Measurements from ENCODE around the gene SSTR3.
"Not testable (repeated sequence)": the region's sequence is repeated elsewhere in the genome, so short reads cannot be mapped to it uniquely, and the experiment has no call there.

Gene SSTR3

DNA sequence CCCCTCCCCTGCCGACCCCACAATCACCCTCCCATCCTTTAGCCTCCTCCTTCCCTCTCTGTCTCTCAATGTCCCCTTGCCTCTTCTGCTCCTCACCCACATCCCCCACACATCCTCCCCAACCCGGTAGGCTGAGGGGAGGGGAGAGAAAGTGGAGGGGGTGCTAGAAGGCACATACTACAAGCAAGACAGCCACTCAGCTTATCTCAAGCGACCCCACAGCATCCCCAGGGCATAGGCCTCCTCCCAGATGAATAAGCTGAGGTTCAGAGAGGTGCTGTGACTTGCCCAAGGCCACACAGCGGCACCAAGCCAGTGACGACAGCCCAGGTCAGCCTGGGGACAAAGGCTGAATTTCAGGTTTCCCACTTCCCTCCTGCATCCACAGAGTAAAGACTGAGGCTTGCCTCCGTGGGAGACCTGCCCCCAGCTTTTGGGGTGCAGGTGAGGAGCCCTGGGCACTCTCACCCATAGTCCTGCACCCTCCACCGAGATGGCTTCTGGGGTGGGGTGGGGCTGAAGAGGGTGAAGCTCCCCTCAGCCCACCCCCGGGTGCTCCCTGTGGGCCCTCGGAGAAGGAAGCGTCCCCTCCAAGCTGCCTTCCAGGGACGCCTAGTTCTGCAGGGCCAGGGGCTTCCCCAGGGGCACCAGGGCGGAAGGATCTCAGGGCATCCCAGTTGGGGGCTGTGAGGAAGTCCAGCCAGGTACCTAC, 31.3 kb upstream of the SSTR3 start:
- no peak for DNase-seq (ENCODE audit: low read depth in 2 of 2, low spot score in 1 of 2)

DNA sequence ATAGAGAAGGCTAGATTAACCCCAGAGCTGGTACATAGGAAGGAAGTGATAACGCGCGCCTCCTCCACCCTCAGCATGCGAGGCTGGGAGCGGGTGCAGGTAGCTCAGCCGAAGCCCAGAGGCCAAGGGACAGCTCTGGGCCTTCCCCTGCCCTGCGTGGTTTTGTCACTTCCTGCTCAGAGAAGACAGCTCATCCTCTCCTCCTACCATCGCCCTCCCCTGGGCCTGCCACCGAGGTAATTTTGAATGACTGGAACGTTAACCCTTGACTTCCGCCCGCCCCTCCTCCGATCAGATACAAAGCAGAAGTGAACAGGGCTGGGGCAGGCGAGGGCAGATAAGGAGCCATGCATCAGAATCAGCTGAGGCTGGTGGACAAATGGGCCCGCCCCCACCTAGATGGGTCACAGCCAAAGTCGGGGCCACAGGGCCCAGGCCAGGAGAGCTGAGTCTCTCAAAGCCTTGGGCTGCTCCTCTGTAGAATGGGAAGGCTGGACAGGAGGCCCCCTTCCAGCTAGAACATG, 30.2 kb upstream of the SSTR3 start:
- peak; percentile 78 to 90 for DNase-seq (ENCODE audit: low read depth in 2 of 2, low spot score in 1 of 2)

DNA sequence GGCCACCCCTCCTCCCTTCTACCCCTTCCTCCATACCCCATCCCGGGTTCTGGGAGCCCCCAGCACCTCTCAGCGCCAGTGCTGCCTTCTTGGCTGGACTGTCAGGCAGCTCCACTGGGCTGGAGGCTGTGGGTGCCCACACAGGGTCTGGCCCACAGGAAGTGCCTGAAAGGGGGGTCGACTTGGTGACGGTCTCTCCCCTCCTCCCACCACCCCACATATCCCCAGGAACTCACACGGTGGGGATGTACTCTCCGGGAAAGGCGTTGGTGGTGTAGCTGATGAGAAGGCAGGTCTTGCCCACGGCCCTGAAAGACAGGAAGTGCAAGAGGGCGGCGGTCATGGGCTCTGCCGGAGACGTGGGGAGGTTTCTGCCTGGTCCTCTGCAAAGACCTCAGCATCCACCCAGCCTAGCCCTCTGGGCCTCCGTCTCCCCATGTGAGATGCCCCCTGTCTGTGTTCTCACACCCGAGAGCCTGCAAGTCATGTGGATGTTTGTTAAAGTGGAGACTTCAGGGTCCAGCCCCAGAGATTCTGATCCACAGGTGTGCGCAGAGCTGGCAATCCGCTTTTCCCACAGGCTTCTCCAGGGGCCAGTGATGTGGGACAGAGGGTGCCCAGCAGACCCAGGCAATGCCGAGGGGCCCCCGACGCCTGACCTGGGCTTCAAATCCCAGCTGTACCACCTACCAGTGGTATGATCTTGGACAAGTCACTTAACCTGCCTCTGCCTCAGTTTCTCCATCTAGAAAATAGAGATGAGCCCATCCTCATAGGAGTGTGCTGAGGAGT, 29.3 kb upstream of the SSTR3 start:
- no peak for DNase-seq (ENCODE audit: low read depth in 2 of 2, low spot score in 1 of 2)

DNA sequence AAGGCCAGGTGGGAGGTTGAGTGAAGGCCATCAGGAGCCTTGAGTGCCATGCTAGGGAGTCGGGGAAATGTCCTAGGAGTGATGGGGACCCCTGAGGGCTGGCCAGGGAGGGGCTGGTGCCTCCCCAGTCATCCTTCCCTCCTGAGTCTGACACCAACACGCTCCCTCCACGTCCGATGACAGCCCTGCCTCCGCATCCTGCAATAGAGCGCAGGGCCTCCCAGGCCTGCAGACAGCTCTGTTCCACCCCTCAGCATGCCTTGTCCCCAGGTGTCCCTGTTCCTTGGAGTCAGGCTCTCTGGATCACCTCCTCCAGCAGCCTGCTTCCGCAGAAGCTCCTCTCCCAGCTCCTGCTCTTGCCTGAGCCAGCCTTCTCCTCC, 28.7 kb upstream of the SSTR3 start:
- no peak for DNase-seq (ENCODE audit: low read depth in 2 of 2, low spot score in 1 of 2)

DNA sequence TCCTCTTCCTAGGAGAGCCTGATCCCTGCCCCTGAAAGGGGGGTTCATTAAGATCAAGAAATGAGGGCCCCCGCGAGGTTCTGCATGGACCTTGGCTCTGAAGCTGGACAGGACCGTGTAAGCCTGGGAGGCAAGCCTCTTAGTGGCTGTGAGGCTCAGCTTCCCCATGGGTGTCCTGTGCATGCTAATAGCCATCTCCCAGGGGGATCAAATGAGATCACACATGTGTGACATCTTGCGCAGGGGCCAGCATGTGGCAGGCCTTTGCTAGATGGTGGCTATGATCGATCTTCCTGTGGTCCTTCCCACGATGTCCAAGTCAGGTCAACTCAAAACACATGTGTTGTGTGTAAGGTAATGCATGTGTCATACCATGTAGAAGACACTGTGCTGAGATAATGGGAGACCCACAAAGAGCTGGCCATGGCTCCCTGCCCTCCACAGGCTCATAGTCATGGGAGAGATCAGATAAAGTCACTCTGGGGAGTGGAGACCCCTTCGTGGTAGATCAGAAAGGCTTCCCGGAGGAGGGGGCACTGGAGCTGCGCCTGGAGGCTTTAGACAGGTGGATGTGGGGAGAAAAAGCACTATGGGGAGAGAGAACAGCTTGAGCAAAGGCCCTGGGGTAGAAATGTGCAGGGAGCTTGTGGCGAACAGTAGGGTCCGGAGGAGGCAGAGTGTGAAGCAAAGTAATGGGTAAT, 28.1 kb upstream of the SSTR3 start:
- DNase-seq (ENCODE audit: low read depth in 2 of 2, low spot score in 1 of 2) = no peak

DNA sequence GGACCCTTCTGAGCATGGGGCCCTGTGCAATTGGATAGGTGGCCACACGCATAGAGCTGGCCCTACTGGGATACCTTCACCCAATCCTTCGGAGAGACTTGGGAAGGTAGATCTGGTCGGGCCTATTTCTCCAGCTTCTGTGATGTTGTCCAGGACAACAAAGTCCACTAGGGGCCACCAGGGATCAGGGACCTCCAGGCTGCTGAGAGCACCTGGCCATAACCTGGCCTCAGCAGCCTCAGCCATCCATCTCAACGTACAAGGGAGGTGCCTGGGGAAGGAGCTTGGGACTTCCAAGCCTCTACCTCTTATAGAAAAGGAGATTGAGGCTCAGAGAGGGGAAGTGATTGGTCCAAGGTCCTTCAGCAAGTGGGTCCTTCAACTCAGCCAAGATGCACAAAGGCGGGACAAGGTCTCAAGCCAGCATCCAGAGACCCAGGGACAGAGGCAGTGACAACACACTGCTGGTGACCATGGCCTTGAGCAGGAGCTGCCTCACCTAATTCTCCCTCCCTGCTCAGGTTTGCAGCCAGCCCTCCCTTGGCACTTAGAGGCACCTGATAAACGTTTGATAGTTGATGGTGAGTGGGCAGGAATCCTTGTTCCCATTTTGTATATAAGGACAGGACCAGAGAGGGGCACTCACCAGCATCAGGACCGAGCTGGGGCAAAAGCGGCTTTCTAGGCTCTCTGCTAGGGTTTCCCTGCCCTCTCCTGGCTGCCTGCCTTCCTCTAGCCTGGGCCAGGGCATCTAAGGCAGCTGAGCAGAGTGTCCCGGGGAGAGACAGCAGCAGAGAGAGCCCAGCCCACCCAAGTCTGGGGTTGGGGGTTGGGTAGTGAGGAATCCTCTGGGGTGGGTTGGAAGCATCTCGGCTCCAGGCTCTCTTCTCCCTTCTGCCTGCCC, 27.3 kb upstream of the SSTR3 start:
- no peak for DNase-seq (ENCODE audit: low read depth in 2 of 2, low spot score in 1 of 2)

DNA sequence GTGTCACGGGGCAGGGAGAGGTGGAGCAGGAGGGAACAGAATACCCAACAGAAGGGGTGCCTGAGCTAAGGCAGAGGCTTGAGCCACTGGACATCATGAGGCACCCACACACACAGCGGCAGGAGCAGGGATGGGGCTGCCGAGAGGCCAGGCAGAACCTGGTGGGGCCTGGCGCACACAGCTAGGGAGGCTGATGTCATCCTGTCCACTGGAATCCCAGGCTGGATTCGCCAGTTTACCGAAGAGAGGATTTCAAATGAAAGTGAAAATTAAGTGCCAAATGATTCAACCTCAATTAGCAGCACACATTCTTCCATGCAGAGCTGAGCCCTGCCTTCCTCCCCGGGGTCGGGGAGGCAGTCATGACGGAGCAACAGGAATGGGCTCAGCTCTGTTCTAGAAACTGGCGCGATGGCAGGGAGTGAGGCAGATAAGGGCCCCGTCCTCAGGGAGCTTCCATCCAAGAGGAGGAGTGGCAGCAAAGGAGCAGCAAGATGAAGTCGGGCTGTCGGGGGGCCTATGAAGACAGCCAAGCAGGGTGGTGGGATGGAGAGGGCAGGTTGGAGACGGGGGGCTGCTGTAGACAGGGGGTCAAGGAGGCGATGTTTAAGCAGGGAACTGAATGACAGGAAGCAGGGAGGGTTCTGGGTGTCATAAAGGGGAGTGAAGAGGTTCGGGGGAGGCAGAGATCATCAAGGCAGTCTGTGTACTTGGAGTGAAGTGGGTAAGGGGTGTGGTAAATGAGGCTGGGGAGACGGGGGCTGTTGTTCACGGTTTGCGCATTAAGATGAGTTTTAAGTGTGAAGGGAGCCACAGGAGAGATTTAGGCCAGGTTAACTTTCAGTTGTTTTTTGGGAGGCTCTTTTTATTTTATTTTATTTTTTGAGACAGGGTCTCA, 25.3 kb upstream of the SSTR3 start:
- DNase-seq (ENCODE audit: low read depth in 2 of 2, low spot score in 1 of 2) = no peak

DNA sequence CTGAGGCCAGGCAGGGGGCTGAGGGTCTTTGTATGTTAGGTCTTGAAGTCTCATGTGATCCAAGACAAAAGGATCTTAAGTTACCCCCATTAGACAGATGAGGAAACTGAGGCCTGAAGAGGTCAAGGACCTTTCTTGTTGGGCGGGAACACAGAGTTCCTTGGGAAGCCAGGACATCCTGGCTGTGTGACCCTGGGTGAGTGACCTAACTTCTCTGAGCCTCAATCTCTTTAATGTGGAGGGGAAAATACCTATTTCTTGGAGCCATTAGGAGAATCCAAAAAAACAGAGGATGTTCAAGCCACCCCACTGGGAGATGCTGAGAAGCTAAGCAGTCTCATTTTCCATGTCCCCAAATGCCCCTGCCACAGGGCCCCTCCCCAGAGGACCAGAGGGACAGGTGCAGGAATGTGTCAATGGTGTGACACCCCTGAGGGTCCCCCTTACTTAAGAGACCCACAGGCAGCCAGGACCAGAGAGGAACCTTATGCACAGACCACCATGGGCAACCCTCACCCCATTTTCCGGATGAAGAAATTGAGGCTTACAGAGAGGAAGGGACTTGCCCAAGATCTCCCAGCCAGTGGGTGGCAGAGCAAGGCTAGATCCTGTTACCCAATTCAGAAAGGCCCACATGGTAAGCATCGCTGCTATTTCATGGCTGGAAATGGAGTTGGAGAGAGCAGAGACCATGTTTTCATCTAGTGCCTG, 23.8 kb upstream of the SSTR3 start:
- DNase-seq (ENCODE audit: low read depth in 2 of 2, low spot score in 1 of 2) = no peak

DNA sequence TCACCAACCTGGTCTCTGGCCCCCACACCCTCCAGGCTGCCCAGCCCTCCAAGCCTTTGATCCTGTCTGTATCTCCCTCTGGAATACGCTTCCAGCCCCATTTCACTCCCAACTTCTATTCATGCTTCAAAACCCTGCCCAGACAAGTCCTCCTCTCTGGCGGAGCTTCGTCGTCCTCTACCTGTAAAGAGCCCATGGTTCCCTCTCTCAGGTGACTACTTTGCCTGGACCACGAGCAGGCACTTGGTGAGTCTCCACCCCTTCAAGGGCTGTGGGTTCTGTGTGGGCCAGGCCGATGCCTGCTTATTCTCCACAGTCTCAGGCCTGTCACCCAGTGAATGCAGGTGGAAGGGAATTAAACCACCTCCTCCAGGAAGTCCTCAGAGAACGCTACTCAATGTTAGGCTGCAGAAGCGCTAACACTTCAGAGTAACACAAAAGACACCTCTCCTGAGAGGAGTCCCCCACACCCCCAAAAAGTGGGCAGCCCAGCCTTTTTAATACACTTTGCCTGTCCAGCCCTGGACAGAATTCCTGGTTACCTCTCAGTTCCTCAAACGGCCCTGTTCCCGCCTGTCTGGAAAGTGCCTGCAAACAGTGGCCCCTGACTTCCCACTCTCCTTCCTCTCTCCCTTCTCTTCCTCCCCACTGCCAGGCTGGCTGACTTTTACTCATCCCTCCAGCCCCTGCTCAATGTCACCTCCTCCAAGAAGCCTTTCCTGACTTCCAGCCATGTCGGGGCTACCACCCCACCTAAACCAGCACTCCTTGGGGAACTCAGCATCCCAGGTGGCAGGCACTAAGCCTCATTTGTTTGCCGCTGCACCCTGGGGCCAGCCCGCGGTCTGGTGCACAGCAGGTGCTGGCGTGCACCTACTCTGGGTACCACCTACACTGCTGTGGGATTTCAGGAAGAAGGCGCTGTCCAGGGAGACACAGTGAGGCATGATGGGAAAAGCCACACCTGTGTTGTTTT, 22.7 kb upstream of the SSTR3 start:
- no peak for DNase-seq (ENCODE audit: low read depth in 2 of 2, low spot score in 1 of 2)

DNA sequence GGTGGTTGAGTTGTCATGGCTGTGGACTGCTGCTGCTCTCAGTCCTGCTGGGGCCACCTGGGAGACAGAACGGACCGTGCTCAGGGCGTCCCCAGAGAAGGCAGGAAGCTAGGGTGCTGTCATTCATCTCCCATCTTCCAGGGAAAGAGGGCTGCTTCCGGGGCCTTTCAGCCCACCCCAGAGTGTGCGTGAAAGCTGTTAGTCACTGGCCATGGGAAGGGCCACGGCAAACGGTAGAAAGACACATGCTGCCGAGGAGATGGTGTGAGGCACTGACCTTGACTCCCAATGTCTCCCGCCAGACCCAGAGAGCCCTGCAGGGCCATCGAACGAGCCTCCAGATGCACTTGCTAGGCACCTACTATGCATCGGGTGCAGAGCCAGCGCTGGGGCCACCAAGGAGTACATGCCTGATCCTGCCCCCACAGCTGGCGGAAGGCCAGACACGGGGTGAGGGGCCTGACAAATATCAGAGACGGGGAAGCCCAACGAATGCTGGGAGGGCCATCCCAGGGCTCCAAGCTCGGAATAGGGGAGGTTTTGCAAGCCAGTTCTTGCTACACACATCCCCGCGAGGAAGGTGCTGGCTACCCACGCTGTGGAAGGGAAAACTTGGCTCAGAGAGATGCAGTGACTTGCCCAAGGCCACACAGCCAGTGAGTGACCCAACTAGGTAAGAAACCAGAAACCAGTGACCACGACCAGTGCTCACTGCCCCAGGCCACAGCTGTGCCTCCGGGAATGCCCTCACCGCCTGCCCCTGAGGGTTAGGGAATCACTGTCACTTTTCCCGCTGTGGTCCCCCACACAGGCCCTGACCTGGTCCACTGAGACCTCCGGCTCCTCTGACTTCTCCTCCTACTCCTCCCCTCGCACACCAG, 21.7 kb upstream of the SSTR3 start:
- no peak for DNase-seq (ENCODE audit: low read depth in 2 of 2, low spot score in 1 of 2)

DNA sequence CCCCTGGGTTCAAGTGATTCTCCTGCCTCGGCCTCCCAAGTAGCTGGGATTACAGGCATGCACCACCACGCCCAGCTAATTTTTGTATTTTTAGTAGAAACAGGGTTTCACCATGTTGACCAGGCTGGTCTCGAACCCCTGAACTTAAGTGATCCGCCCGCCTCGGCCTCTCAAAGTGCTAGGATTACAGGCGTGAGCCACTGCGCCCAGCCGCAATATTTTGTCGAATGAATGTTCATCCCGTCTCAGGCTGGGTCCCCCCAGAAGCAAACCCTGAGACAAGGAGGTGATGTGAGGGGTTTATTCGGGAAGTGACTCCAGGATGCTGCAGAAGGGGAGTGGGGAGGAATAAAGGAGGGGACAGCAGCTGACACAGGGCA, 21.1 kb upstream of the SSTR3 start:
- DNase-seq (ENCODE audit: low read depth in 2 of 2, low spot score in 1 of 2) = not testable (repeated sequence)

DNA sequence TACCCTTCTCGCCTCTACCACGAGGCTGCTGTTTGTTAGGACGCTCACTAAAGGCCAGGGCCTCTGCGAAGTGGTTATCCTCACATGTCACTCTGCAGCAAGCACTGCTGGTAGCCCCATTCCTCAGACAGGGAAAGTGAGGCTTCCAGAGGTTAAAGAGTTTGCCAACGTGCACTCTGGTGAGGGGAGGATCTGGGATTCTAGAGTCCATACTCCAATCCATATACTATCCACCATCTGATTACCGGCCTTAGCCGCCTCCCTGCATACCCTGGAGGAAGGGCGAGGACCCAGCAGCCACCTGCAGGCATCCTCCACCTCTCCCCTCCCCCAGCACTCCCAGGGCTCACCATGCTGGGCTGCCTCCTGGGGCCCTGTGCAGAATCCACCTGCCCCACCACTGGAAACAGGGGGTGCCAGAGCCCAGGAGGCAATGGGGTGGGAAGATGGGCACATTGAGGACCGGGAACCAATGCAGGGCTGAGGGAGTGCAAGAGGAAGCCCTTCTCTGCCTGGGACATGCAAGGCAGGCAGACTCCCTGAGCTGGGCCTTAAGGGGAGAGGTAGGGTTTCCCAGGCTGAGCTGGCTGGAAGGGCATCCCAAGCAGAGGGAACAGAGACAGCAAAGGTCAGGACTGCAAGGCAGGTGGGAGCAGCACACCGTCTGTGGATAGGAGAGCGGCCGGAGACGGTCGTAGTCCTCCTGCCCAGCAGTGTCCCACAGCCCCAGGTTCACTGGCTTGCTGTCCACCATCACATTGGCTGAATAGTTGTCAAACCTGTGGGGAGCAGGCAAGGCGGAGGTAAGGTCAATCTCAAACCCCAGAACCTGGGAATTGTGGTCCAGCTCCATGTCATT, 20.1 kb upstream of the SSTR3 start:
- no peak for DNase-seq (ENCODE audit: low read depth in 2 of 2, low spot score in 1 of 2)

DNA sequence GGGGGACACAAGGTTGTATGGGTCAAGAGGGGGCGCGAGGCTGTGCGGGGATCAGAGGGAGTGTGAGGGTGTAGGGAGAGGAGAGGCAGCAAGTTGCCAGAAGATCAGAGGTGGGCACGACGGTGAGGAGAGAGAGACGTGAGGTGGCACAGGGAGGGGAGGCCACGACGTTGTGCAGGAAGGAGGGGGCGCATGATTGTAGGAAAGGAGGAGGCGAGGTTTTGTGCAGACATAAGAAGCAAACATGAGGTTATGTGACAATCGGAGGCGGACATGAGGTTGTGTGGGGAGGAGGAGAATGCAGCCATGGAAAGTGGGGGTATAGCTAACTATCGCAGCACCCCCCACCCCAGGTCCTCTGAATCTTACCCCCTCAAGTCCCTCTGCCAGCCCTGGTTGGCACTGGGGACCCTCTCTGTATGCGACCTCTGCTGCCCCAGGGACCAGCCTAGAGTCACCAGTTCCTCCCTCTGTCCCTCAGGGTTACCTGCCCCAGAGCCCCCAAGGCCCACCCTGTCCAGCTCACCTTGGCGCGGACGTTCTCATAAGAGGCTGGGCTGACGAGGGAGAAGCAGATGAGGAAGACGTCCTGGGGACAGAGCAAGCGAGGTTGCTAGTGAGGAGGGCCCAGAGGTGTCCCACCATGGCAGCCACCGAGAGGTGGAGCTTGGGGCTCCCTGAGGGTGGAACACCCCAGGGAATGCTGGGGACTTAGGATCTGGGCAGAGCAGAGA, 19.3 kb upstream of the SSTR3 start:
- peak in 1 of 2 donors; percentile 67 for DNase-seq (ENCODE audit: low read depth in 2 of 2, low spot score in 1 of 2)

DNA sequence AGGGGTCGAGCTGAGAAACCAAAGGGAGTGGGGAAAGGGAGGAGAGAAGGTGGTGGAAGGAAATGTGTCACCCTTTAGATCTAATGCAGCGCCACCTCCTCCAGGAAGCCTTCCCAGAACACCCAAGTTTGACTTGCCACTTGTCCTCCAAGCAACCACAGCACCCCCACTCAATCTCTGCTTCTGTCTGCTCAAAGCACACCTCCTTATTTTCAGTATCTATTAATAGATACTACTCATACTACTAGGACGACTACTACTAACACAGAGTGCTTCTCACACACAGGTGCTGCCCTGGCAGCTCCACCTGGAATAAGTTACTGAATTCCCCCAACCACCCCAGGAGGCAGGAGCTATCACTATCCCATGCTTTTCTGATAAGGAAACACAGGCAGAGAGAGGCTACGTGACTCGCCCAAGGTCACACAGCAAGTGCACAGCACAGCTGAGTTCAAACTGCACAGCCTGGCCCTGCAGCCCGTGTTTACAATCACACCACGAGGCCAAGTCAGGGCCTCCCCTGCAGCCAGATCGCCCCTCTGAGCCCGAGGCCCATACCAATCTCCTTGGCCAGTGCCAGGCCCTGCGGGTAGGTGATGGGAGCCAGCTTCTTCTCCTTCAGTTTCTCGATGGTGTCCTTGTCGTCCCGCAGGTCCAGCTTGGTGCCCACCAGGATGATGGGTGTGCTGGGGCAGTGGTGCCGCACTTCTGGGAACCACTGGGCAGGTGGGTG, 18.6 kb upstream of the SSTR3 start:
- DNase-seq (ENCODE audit: low read depth in 2 of 2, low spot score in 1 of 2) = no peak
